ENCODE results near the gene UBE2V1.

The UBE2V1 gene

DNA sequence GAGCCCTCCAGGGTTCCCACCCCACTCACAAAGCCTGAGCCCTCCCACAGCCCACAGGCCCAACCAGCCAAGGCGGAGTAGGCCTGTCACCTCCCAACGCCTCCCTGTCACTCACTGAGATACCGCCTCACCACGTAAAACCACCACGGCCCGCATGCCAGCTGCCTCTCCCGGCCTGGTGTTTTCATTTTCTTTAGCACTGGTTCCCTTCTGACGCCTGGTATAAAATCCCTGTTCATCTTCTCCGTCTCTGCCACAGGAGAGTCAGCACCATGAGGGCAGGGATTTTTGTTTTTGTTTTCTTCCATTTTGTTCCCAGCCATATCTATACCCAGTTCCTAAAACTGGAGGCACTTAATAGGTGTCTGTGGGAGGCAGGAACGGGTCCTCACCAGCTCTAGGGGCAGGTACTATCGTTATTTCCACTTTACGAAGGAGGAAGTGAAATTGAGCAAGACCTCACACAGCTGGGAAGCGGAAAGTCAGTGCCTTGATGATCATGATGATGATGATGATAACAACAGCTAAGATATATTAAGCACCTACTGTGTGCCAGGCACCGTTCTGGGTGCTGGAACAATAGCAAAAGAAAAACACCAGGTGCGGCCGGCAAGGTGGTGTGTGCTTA lies 71.6 kb downstream of the UBE2V1 start:
- no peak for DNase-seq

DNA sequence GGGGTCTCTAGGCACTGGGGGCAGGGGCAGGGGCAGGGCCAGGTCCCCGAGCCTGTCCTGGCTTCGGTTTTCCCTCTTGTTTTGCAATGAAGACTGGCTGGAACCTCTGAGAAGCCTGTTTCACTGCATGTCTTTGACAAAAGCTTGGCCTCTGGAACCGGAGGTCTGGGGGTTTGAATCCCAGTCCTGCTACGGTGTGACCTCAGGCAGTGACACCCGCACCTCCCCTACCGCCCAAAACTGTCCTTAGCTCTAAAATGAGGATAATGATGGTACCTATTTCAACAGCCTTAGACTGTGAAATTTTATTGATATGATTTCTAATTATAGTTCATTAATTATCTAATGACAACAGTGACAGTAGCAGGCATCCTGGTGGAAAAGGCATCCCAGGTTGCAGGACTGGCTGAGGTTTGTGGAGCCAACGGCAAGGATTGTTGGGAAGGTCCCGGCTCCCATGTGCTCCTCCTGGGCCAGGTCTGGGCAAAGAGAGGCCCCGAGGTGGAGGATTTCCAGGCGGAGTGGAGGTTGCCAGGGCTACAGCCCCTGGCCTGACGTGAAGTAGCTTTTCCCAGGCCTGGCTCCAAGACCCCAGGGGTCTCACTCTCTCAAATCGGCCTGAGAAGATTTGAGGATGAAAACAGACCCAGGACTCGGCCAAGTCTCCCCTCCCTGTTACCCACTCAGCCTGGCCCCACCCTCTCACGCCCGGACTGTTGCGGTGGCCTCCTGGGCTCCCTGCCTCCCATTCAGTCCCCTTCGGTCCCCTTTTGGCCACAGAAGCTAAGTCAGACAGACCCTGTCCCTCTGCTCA lies 72.3 kb downstream of the UBE2V1 start:
- no peak for DNase-seq

DNA sequence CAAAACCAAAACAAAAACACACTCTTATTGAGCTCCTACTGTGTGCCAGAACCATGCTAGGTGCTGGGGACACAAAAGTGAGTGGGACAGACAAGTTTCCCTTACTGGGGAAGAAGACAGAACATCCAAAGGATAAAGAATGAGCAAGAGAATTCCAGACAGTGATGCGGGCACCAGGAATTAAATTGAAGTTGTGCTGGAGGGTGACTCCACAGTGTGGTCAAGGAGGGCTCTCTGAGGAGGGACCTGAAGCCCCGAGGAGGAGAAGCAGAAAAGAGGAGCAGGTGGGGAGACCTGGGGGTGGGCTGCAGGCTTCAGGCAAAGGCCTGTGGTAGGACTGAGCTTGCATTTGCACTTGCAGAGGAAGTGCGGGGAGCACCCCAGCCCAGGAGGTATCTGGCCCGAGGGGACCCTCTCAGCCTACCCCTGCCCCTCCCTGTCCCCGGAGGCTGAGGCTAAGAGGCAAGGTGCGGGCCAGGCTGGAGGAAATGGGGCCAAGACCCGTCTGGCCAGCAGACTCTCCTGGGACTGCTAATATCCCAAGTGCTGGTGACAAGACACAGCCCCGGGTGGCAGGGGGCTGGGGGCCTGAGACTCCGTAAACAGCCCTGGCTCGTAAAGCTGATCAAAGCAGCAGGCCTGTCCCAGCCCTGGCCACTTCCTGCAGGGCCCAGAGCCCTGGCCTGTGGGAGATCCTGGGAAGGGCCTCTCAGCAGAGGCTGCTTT lies 73.1 kb downstream of the UBE2V1 start:
- no peak for DNase-seq

DNA sequence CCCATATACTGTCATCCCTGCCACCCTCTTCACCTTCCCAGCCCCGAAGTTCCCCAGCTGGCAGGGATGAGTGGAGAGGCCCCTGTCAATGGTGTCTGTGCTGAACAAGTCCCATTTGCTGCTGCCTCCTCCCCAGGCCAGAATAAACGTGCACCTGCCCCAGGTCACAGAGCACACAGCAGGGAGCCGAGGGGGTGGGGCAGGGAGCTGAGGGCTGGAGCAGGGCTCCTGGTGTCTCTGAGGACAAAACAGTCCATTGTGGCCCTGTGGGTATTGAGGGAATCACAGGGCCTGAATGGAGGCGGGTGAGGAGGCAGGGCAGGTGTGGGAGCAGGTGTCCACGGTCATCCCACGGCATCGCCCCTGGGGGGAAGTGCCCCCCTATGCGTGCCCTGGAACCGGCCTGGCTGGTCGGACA lies 74.4 kb downstream of the UBE2V1 start:
- no peak for DNase-seq

DNA sequence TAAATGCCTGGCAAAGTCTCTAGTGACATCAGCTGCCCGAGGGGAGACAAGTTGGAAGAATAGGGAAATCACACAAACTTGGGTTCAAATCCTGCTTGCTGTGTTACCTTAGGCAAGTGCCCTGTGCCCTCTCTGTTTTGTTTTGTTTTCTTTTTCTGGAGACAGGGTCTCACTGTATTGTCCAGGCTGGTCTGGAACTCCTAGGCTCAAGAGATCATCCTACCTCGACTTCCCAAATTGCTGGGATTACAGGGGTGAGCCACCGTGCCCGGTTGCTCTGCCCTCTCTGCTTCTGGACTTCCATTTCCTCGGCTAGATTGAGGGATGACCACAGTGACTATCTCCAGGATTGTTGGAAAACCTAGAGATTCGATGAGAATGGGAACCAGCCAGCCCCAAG lies 74.8 kb downstream of the UBE2V1 start:
- no peak for DNase-seq

DNA sequence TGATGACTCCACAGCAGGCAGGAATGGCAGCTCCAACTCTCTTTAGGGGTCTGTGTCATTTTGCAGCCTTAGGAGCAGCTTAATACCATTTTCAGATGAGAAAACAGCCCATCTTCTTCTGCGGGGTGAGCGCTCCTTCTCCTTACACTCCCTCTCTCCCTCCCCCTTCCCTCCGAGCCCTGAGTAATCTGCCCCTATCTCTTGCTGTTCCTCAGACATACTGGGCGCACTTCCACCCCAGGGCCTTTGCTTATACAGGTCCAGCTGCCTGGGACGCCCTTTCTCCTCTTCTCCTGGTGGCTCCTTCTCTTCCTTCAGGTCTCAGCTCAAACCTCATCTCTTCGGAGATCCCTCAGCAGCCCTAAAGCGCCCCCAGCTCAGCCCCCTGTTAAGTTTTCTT lies 75.4 kb downstream of the UBE2V1 start:
- DNase-seq = no peak

DNA sequence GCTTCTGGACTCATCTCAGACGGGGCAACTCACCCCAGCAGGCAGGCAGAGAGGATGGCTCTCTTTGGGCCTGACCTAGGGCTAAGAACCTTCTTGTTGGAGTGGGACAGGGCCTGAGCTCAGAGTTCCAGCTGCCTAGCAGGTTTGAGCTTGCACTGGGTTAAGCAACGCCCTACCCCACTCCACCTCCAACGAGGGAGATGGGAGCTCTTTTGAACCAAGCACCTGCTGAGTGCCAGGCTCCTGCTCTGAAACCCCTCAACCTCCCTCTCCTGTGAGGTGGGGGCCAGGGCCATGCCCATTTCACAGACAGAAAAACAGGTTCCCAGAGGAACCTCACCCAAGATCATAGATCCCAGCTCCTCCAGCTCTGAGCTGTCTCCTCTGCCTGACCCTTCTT lies 75.8 kb downstream of the UBE2V1 start:
- DNase-seq = no peak

DNA sequence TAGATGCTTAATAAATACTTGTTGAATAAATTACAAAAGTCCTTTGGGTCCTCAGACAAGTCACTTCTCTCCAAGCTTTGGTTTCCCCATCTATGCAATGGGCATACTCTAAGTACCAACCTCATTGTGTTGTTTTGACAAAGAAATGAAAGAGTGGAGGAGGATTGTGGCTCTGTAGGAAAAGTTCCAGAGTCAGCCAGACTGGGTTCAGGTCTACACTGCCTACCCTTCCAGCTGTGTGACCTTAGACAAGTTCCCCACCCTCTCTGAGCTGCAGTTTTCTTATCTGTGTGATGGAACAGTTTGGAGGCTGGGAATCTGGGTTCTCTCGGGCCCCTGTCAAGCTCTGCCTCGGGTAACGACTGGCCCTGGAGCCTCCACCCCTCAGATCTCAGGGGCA lies 76.2 kb downstream of the UBE2V1 start:
- DNase-seq = no peak

DNA sequence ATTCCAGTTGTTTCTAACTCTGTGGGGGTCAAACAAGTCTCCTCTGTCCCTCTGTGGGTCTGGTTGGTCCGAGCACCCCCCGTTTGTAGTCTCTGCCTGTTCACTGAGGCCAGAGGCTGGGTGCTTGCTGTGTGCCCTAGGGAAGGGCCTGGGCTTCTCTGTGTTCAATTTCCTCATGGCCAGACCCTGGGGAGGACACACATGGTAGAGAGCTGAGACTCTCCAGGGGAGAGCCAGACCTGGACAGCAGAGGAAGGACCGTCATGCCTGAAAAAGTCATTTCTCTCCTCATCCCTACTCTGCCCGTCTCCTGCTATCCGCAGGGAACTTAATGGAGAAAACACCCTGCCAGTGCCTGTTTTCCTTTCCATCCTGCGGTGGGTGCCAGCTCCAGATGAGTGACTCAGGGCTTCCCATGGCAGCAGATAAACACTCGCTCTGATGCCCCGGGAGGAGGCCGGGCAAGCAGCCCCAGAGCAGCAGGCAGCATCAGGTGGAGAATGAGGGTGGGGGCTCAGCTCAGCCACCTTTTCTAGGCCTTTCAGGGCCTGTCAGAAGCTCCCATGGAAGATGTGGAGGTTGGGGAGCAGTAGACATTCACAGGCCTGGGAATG lies 78.3 kb downstream of the UBE2V1 start:
- no peak for DNase-seq

DNA sequence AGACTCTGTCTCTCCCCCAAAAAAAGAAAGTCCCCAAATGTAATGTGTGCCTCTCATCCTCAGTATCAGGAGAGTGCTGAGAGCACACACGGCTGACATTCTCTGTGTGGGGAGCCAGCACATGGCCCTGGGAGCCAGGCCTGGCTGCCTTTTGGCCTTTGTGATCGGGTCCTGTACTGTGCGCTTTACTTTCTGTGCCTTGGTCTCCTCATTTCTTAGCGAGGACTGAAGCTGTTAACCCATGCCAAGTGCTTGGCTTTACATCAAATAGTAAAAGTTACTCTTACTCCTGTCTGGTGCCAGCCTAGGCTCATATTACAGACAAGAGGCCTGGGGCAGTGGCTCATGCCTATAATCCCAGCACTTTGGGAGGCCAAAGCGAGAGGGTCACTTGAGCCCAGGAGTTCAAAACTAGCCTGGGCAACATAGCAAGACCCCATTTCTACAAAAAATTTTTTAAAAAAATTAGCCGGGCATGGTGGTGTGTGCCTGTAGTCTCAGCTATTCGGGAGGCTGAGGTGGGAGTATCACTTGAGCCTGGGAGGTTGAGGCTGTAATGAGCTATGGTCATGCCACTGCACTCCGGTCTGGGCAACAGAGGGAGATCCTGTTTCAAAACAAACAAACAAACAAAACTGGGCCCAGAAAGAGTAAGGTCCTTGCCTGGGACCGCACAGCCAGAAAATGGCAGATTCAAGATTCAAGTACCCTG lies 79.8 kb downstream of the UBE2V1 start:
- no peak for DNase-seq
